HUES48 (cell line): ENCODE results near the gene FAM184A.
"Not testable (repeated sequence)": the region's sequence is repeated elsewhere in the genome, so short reads cannot be mapped to it uniquely, and the experiment has no call there.

ENCODE experiments used
- H3K27ac ChIP-seq: one replicate; pipeline ENCODE4 v1.7.0; 2013; ENCODE audit warnings: low read depth, low read length, inconsistent platforms
- H3K27me3 ChIP-seq: 2 replicates; pipeline ENCODE4 v1.6.1; 2013; ENCODE audit warnings: mild to moderate bottlenecking, low read length; ENCODE audit not compliant: control insufficient read depth, insufficient read depth
- H3K36me3 ChIP-seq: 2 replicates; pipeline ENCODE4 v1.6.1; 2013; ENCODE audit warnings: low read length; ENCODE audit not compliant: control insufficient read depth, insufficient read depth
- H3K4me1 ChIP-seq: 2 replicates; pipeline ENCODE4 v1.6.1; 2013; ENCODE audit warnings: mild to moderate bottlenecking, low read length; ENCODE audit not compliant: control insufficient read depth, insufficient read depth
- H3K4me3 ChIP-seq: 2 replicates; pipeline ENCODE4 v1.5.1; 2013; ENCODE audit warnings: mild to moderate bottlenecking, low read depth, low read length
- H3K9ac ChIP-seq: 2 replicates; pipeline ENCODE4 v1.6.1; 2013; ENCODE audit warnings: mild to moderate bottlenecking, low read depth, low read length, moderate library complexity
- H3K9me3 ChIP-seq: 2 replicates; pipeline ENCODE4 v1.6.1; 2013; ENCODE audit warnings: low read length; ENCODE audit not compliant: control insufficient read depth, insufficient read depth

FAM184A gene

DNA sequence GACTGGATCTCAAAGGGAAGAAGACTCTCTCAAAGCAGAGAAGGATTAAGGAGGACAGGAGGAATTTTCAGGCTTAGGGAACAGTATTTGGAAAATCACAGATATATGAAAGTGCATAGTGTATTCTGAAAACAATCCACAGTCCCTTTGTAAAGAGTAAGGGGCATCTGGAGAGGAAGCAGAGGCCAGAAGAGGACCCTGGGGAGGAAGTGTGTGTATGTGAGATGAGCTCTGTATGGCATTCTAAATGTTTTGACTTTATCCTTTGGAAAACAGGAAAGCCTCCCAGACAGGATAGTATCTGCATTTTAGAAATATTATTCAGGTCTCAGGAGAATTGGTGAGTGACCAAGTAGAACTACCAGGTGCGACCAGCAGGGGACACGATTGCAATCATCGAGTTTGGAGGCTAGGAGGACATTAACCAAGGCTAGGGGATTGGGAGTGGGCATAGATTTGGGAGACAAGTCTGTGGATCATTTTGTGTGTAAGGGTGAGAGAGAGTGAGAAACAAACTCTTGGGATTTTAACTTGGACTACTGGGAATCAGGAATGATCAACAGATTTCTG lies 38.3 kb upstream of the FAM184A start:
- Histone ChIP-seq H3K27me3 (no peaks in the 10 kb centered on the region), H3K9ac (no peak overlapping the region), H3K4me1 (0 out of 2 replicates have a peak, but pooled peaks cover 4% of the 10 kb centered on the region), H3K4me3 (no peak overlapping the region), H3K36me3 (no peaks in the 10 kb centered on the region), H3K27ac (no peak overlapping the region), H3K9me3 (no peaks in the 10 kb centered on the region)

- Histone ChIP-seq H3K27me3 (no peaks in the 10 kb centered on the region), H3K9ac (no peak overlapping the region), H3K4me3 (no peak overlapping the region), H3K4me1 (0 out of 2 replicates have a peak, but pooled peaks cover 7% of the 10 kb centered on the region), H3K36me3 (no peaks in the 10 kb centered on the region), H3K9me3 (no peaks in the 10 kb centered on the region), H3K27ac (no peak overlapping the region)
These were observed 35.5 kb upstream of the FAM184A start for GRCh38 chr6:119113961-119114360.

- no peaks in the 10 kb centered on the region for H3K27me3 ChIP-seq
- no peaks in the 10 kb centered on the region for H3K36me3 ChIP-seq
- H3K27ac ChIP-seq = no peak overlapping the region
- no peaks in the 10 kb centered on the region for H3K9me3 ChIP-seq
- H3K4me1 ChIP-seq = 0 out of 2 replicates have a peak, but pooled peaks cover 3% of the 10 kb centered on the region
- H3K4me3 ChIP-seq = no peak overlapping the region
- H3K9ac ChIP-seq = no peak overlapping the region
These were observed 34.5 kb upstream of the FAM184A start for GRCh38 chr6:119112812-119113530.

DNA sequence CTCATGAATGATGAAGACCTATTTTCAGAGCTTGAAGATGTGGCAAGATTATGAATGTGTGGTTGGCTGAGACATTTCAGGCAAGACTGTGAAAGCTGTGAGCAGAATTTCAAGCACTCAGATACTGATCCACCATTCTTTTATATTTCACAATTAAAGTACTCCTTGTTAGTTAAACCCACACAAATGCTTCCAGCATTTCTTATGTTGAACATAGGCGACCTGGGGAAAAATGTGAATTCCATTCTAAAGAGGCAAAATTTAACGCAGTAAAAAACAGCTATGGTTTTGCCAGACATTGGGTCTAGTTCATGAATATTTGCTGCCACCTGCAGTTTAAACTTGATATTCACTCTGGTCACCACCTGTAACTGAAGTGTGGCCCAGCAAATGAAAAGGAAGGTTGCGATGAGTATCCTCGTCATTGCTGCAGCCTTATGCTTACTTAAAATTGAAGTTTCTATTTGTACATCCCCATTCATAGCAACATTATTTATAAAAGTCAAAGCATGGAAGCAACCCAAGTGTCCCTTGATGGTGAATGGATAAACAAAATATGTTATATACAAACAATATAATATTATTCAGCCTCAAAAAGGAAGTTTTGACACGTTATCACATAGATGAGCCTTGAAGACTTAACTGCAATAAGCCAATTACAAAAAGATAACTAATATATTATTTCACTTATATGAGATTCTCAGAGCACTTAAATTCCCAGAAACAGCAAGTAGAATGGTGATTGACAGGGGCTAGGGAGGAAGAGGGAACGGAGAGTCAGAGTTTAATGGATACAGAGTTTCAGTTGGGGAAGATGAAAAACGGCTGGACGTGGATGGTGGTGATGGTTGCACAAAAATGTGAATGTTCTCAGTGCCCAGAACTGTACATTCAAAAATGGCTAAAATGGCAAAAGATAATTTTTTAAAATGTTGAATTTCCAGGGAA lies 32.4 kb upstream of the FAM184A start:
- H3K9ac ChIP-seq = no peak overlapping the region
- H3K4me3 ChIP-seq = no peak overlapping the region

GRCh38 chr6:119109654-119110325 lies 31.3 kb upstream of the FAM184A start:
- H3K4me1 ChIP-seq = 0 out of 2 replicates have a peak, but pooled peaks cover 3% of the 10 kb centered on the region

More for the DNA sequence above, 32.4 kb upstream of the FAM184A start:
- H3K9me3 ChIP-seq = no peaks in the 10 kb centered on the region
- 0 out of 2 replicates have a peak, but pooled peaks cover 3% of the 10 kb centered on the region for H3K4me1 ChIP-seq
- no peaks in the 10 kb centered on the region for H3K36me3 ChIP-seq
- H3K27ac ChIP-seq = no peak overlapping the region
- H3K27me3 ChIP-seq = no peaks in the 10 kb centered on the region

GRCh38 chr6:119108076-119108475 lies 29.6 kb upstream of the FAM184A start:
- Histone ChIP-seq H3K4me1 (0 out of 2 replicates have a peak, but pooled peaks cover 3% of the 10 kb centered on the region), H3K9ac (no peak overlapping the region), H3K36me3 (no peaks in the 10 kb centered on the region), H3K27me3 (no peaks in the 10 kb centered on the region), H3K9me3 (no peaks in the 10 kb centered on the region), H3K4me3 (no peak overlapping the region), H3K27ac (no peak overlapping the region)

More at GRCh38 chr6:119109654-119110325, 31.3 kb upstream of the FAM184A start:
- H3K4me3 ChIP-seq = no peak overlapping the region
- H3K36me3 ChIP-seq = no peaks in the 10 kb centered on the region
- H3K9me3 ChIP-seq = no peaks in the 10 kb centered on the region
- no peak overlapping the region for H3K9ac ChIP-seq
- no peak overlapping the region for H3K27ac ChIP-seq
- H3K27me3 ChIP-seq = no peaks in the 10 kb centered on the region

DNA sequence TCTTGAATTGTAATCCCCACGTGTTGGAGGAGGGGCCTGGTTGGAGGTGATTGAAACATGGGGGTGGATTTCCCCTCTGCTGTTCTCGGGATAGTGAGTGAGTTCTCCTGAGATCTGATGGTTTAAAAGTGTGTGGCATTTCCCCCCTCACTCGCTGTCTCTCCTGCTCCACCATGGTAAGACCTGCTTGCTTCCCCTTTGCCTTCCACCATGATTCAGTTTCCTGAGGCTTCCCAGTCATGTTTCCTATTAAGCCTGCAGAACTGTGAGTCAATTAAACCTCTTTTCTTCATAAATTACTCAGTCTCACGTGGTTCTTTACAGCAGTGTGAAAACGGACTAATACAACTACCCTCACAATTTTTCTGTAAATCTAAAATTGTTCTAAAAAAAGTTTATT lies 26.8 kb upstream of the FAM184A start:
- H3K27me3 ChIP-seq = no peaks in the 10 kb centered on the region
- no peak overlapping the region for H3K9ac ChIP-seq

GRCh38 chr6:119102901-119103300 lies 24.4 kb upstream of the FAM184A start:
- H3K4me1 ChIP-seq = no peaks in the 10 kb centered on the region
- no peaks in the 10 kb centered on the region for H3K27me3 ChIP-seq
- no peak overlapping the region for H3K27ac ChIP-seq
- no peak overlapping the region for H3K9ac ChIP-seq
- H3K4me3 ChIP-seq = no peak overlapping the region
- H3K9me3 ChIP-seq = no peaks in the 10 kb centered on the region
- H3K36me3 ChIP-seq = no peaks in the 10 kb centered on the region

More for the DNA sequence above, 26.8 kb upstream of the FAM184A start:
- Histone ChIP-seq H3K9me3 (no peaks in the 10 kb centered on the region), H3K4me1 (no peaks in the 10 kb centered on the region), H3K27ac (no peak overlapping the region), H3K4me3 (no peak overlapping the region), H3K36me3 (no peaks in the 10 kb centered on the region)

DNA sequence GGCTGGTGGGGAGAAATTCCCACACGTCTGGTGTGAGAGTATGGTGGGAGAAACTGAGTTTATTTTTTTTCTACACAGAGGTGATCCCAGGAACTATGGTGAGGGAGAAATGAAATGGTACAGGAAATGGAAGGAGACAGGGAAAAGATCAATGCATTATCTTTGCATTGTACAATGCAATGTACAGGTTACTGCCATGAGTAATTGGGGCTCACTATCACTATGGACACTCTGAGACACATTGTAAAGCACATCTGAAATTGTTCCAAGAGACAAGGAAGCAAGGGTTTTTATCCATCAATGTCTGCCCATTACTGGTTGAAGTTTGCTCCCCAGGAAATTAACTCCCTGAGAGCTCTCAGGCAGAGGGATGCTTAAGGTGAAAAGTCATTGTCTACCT lies 21.7 kb upstream of the FAM184A start:
- Histone ChIP-seq H3K27me3 (no peaks in the 10 kb centered on the region), H3K36me3 (no peaks in the 10 kb centered on the region), H3K27ac (no peak overlapping the region), H3K9me3 (no peaks in the 10 kb centered on the region), H3K4me1 (no peaks in the 10 kb centered on the region), H3K9ac (no peak overlapping the region), H3K4me3 (no peak overlapping the region)

GRCh38 chr6:119097815-119098361 lies 19.4 kb upstream of the FAM184A start:
- not testable (repeated sequence) for H3K36me3 ChIP-seq, H3K9ac ChIP-seq, H3K27me3 ChIP-seq, H3K4me1 ChIP-seq, H3K27ac ChIP-seq, H3K9me3 ChIP-seq, H3K4me3 ChIP-seq
